Astrocyte of the cerebellum (primary cell): ENCODE data around the gene UCN.

ENCODE experiments used
- DNase-seq: peaks from one replicate; pipeline ENCODE4 v3.0.0-alpha.2; 2011; ENCODE audit warnings: low read depth
- H3K4me3 ChIP-seq: 2 replicates; pipeline ENCODE4 v1.5.1; 2011; ENCODE audit warnings: mild to moderate bottlenecking, low read depth, low read length, moderate library complexity
- in situ Hi-C: cut with HindIII; loops from 2 replicates; pipeline ENCODE4 v1.10.0; 2017; ENCODE audit warnings: low sequenced_read_pairs
- TF ChIP-seq, protein P1 (sequence below): IDR thresholded peaks from 2 replicates; pipeline ENCODE4 v1.5.1; 2012; ENCODE audit warnings: low read length, low read depth, moderate library complexity, mild to moderate bottlenecking; ENCODE audit errors: missing control alignments

Gene UCN

DNA sequence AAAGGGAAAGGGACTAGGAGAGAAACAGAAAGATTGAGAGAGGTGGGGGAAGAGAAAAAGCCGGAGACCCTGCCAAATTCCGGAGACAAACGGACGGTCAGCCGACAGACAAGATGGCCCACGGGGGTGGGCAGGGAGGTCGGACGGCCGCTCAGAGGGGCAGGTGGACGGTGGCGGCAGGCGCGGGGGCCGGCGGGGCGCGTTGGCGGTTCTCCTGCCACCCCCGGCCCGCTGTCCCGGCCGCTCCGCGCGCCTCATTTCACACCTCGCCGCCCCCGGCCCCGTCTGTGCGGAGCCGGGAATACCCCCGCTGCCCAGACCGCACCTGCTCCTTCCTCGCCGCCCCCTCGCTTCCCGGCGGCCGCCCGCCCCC, 46.3 kb downstream of the UCN start:
- TF ChIP-seq, protein P1, sequence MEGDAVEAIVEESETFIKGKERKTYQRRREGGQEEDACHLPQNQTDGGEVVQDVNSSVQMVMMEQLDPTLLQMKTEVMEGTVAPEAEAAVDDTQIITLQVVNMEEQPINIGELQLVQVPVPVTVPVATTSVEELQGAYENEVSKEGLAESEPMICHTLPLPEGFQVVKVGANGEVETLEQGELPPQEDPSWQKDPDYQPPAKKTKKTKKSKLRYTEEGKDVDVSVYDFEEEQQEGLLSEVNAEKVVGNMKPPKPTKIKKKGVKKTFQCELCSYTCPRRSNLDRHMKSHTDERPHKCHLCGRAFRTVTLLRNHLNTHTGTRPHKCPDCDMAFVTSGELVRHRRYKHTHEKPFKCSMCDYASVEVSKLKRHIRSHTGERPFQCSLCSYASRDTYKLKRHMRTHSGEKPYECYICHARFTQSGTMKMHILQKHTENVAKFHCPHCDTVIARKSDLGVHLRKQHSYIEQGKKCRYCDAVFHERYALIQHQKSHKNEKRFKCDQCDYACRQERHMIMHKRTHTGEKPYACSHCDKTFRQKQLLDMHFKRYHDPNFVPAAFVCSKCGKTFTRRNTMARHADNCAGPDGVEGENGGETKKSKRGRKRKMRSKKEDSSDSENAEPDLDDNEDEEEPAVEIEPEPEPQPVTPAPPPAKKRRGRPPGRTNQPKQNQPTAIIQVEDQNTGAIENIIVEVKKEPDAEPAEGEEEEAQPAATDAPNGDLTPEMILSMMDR, result no peak
- no peak overlapping the region for H3K4me3 ChIP-seq
- in situ Hi-C loops, result no loop called here
- DNase-seq, result no peak

DNA sequence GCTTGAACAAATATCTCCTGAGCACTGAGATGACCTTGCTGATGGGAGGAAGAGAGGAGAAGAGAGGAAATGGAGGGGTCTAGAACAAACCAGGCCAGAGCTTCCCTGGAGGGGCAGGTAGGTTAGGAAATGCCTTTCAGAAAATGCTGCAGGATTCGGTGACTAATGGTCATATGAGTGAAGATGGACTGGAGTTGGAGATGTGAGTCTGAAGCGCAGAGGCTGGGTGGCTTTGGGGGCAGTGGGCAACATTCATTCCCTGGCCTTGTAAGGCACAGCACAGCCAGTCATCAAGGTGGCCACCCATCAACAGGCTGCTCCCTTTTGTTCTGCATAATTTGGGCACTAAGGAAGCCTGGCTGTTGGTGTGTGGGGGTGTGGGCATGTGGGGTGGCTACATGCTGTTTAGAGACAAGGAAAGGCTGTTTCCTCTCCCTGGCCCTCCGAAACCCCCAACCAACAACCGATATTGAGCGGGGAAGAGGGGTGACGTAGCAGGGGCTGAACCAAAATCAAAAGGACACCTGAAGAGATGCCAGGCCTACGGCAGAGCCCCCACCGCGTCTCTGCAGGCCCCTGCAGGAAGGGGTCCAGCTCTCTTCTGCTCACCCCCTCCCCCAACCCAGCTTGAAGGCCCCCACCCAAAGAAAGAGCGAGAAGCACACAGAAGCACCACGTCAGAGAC, 46.9 kb downstream of the UCN start:
- TF ChIP-seq, protein P1, result no peak

DNA sequence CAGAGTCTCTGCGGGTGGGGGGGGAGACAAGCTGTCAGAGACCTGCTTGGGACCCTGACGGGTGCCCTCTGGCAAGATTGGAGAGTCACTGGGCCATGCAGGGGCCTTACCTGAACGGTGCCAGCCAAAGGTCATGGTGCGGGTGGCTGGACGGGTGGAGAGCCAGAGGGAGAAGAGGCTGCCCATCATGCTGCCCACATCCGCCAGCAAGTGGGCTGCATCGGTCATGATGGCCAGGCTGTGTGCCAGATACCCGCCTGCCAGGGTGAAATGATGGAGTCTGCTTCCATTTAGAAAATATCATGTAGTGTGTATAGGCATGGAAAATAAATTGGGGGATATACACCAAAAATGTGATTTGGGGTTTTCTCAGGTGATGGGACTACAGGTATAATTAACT, 50.2 kb downstream of the UCN start:
- in situ Hi-C loops, result no loop called here
- TF ChIP-seq, protein P1, result no peak
- no peak overlapping the region for H3K4me3 ChIP-seq
- no peak for DNase-seq

More for the DNA sequence above, 46.9 kb downstream of the UCN start:
- H3K4me3 ChIP-seq, result no peak overlapping the region
- DNase-seq, result no peak
- in situ Hi-C loops, result no loop called here
